Measurements from ENCODE around the gene HECW1.
"Not testable (repeated sequence)": the region's sequence is repeated elsewhere in the genome, so short reads cannot be mapped to it uniquely, and the experiment has no call there.

HECW1 gene

DNA sequence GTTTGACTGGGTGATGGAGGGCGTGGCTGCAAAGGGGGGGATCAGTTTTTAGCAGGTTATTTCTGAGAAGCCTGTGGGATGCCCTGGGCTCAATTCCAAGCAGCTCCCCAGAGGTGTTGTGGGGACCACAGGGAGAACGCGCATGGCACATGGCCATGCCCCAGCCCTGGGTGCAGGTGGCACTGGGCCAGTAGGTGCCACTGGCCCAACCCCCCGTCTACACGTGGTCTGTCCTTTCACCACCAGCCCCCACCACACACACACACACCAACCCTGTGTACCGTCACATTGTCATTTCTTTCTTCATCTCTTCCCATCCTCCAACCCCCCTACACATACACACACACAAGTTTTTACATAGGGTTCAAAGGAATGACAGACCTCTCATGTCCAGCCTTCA, 355.4 kb downstream of the HECW1 start:
- DNase-seq (ENCODE audit: low read depth) = no peak

- no peak for DNase-seq (ENCODE audit: low read depth)
These were observed 356.6 kb downstream of the HECW1 start for GRCh38 chr7:43469051-43469450.

DNA sequence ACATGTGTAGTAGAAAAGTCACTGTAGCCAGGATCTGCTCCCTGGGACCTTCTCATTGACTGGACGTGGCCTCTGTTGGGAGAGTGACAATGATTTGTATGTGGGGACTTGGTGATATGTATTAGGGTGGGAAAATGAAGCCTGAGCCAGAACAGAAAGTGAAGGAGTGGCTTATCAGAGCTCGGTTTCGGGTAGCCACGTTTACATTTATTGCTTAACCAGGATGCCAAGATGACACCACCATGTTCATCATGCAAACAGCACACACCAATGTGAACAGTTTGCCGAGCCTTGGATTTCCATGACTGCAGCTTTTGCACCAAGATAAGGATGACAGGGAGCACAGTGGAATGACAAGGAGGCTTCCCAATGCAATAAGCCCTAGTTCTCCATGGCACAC, 357.7 kb downstream of the HECW1 start:
- no peak for DNase-seq (ENCODE audit: low read depth)

GRCh38 chr7:43475983-43476382, 363.5 kb downstream of the HECW1 start:
- no peak for DNase-seq (ENCODE audit: low read depth)

DNA sequence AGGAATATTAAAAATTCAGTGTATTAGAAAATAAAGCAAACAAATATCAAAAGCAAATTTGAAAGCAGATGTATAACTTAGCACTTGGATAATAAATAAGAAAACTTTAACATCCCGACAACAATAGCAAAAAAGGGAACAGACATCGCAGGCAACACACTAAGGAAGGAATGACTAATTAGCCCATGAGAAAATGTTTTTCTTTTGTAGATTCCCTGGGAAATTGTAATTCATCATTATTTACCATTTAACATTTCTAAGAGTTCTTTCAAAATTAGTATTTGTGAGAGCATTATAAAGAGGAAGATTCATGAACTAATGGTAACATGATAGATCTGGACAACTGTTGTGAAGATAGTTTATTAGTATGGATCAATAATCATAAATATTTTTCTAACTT, 364.4 kb downstream of the HECW1 start:
- no peak for DNase-seq (ENCODE audit: low read depth)

GRCh38 chr7:43479042-43479441, 366.6 kb downstream of the HECW1 start:
- DNase-seq (ENCODE audit: low read depth) = no peak

GRCh38 chr7:43479543-43479942, 367.1 kb downstream of the HECW1 start:
- DNase-seq (ENCODE audit: low read depth) = no peak

DNA sequence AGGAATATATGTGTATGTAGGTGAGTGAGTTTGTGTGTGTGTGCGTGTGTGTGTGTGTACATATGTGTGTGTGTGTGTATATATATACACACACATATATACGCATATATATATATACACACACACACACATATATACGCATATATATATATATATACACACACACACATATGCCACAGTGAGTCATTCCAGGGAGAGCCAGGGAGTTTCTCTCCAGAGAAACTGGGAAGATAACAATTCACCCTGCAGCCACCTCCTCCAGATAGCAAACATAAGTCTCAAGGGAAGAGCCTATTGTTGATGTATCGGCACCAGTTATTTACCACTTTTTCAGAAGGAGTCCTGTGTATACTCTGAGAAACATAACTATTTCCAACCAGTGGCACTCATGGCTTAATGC, 368.1 kb downstream of the HECW1 start:
- no peak for DNase-seq (ENCODE audit: low read depth)

DNA sequence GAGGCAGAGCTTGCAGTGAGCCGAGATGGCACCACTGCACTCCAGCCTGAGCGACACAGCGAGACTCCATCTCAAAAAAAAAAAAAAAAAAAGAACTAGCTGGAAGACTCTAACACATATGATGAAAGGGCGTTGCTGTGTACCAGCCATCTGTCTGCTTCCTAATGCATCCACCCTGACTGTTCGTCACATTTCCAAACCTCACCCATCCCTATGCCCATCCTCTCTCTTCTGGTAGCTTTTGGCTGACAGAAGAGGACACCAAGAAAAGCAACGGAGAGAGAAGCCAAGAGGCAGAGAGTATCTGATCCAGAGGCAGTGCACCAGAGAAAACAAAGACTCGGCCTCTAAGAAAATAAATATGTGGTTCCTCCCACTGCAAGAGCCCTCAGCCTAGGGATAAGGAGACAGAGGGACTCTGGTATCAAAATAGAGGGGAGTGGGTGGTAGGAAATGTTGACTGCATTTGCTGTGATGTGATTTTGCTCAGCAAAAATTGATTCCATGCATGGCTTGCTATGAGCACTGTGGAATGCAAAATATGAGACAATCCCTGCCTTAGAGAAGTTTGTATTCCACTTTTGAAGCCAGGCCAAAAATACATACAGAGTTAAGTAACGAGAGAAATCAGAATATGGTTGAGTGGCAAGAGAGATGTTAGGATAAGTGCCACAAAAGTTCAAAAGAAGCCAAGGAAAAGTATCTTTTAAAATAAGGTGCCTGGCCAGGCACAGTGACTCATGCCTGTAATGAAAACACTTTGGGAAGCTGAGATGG, 369.6 kb downstream of the HECW1 start:
- DNase-seq (ENCODE audit: low read depth) = no peak

- no peak for DNase-seq (ENCODE audit: low read depth)
These were observed 370.3 kb downstream of the HECW1 start for GRCh38 chr7:43482679-43483252.

- no peak for DNase-seq (ENCODE audit: low read depth)
These were observed 372.4 kb downstream of the HECW1 start for GRCh38 chr7:43484678-43485395.

GRCh38 chr7:43485580-43485979, 373.1 kb downstream of the HECW1 start:
- DNase-seq (ENCODE audit: low read depth) = no peak

DNA sequence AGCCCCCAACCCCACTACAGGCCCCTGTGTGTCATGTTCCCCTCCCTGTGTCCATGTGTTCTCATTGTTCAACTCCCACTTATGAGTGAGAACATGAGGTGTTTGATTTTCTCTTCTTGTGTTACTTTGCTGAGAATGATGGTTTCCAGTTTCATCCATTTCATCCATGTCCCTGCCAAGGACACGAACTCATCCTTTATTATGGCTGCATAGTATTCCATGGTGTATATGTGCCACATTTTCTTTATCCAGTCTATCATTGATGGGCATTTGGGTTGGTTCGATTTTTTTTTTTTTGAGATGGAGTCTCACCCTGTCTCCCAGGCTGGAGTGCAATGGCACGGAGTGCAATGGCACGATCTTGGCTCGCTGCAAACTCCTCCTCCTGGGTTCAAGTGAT, 373.6 kb downstream of the HECW1 start:
- DNase-seq (ENCODE audit: low read depth) = not testable (repeated sequence)

DNA sequence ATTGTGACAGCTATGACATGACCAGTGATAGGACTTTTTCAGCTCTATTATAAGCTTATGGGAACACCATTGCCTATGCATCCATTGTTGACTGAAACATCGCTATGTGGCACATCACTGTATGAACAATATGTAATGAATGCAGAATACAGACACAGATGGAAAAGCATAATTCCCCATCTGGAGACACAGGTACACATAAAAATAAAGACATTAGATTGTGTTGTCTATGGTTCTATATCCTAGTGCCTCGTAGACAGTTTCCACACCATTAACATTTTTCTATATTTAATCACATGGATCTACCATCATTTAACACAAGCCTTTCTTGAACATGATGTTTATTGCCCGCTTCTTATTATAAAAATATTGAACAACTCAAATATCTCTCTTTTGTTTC, 374.2 kb downstream of the HECW1 start:
- DNase-seq (ENCODE audit: low read depth) = no peak

- no peak for DNase-seq (ENCODE audit: low read depth)
These were observed 375.3 kb downstream of the HECW1 start for GRCh38 chr7:43487731-43488073.

GRCh38 chr7:43489257-43489656, 376.8 kb downstream of the HECW1 start:
- no peak for DNase-seq (ENCODE audit: low read depth)

DNA sequence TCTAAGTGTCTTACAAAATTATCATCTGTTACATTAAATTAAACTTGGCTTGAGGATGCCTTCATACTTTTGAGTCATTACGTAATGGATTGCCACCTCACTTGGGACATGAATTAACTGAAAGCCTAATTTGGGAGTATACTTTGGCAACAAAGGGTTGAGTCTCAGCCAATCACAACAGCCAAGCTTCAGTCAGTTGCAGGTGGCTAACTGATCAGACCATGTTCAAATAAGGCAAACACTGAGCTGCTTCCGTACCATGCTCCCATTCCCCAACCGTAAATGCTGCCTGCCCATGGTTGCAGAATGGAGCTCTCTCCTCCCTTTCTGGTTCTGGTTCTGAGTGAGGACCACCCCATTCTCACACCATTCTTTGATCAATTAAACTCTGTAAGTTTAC, 377.6 kb downstream of the HECW1 start:
- DNase-seq (ENCODE audit: low read depth) = no peak

- no peak for DNase-seq (ENCODE audit: low read depth)
These were observed 378.7 kb downstream of the HECW1 start for GRCh38 chr7:43491123-43491522.

- no peak for DNase-seq (ENCODE audit: low read depth)
These were observed 379.5 kb downstream of the HECW1 start for GRCh38 chr7:43491984-43492383.

- no peak for DNase-seq (ENCODE audit: low read depth)
These were observed 380.4 kb downstream of the HECW1 start for GRCh38 chr7:43492896-43493295.

DNA sequence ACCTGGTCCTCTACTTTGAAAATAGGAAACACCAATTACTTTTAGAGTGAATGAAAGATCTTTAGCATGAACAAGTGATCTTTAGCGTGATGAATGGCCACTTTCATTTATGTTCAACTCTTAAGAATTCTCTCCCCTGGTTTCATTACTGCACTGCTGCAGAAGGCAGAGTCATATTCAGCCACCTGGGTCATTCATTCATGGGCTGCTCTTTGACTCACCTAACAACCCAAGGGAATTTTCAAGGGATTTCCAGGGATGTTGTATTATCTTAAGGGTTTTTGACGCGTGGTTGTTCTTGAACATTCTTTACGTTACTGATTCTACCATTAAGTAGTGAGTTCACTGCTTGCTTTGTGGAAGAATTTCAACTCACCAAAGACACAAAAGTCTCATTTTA, 383.1 kb downstream of the HECW1 start:
- DNase-seq (ENCODE audit: low read depth) = no peak

- DNase-seq (ENCODE audit: low read depth) = no peak
These were observed 384.1 kb downstream of the HECW1 start for GRCh38 chr7:43496596-43496995.

DNA sequence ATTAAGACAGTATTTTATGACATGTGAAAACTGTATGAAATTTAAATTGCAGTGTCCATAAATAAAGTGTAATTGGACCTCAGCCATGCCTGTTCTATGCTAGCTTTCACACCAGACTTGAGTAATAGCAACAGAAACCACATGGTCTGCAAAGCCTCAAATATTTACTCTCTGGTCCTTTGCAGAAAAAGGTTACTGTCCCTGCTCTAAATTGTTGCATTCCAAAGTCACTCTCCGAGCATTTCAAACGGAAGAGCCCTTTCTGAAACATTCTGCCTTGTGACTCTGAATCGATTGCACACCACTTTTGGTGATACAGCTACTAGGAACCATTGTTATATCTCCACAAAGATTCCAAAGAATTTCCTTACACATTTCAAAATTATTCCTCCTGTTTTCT, 389.4 kb downstream of the HECW1 start:
- DNase-seq (ENCODE audit: low read depth) = no peak

DNA sequence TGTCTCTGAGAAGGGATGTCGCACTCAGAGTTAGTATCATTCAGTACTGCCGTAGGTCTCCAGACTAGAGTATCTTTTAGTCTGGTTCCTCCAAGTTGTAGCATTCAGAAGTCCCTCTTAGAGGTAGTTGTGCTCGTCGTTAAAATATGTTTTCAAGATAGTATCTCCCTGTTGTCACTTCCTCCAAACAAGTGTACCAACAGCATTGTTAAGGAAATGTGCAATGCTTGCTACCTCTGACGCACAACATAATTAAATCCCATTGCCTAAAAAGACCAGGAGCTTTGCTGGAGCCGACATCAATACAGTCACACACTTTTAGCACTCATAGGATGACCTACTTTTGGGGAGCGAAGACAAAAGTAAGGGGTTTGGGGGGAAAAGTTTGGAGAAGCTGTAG, 390.5 kb downstream of the HECW1 start:
- no peak for DNase-seq (ENCODE audit: low read depth)
